NCI-H345 treated with DMSO at 0.1 percent for 48 hours (cell line): ENCODE results near the gene CREBBP.

Source experiments
- DNase-seq: peaks from one replicate; lab custom pipeline; 2025; ENCODE audit not compliant: unreplicated experiment; lab: John Stamatoyannopoulos, UW

Gene CREBBP

DNA sequence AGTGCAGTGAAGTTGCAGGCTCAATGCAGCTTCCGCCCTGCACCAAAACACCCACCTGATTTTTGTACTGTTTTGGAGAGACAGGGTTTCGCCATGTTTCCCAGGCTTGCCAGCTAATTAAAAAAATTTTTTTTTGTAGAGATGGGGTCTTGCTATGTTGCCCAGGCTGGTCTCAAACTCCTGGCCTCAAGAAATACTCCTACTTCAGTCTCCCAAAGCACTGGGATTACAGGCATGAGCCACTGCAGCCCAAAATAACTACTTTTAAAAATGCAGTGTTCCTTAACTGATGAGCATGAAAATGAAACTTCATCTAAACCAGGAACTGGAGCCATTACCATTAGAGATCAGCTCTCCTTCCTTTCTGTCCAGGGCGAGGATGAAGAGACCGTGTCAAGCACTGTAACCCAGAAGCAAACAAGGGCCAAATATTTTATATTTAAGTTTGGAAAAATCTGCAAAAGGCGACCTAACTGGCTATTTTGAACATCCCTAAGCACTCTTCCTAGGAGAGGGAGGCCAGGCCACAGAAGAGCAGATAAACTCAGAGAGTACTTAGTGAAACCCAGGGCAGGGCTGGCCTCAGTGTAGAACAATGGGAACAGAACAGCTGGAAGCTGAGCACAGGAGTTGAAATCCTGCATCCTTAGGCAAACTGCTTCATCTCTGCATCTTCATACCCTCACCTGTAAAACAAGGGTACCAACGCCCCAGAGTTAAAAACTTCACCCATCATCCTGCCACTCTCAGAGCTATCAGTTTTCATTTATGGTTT lies 24.0 kb downstream of the CREBBP start:
- DNase-seq = no peak

DNA sequence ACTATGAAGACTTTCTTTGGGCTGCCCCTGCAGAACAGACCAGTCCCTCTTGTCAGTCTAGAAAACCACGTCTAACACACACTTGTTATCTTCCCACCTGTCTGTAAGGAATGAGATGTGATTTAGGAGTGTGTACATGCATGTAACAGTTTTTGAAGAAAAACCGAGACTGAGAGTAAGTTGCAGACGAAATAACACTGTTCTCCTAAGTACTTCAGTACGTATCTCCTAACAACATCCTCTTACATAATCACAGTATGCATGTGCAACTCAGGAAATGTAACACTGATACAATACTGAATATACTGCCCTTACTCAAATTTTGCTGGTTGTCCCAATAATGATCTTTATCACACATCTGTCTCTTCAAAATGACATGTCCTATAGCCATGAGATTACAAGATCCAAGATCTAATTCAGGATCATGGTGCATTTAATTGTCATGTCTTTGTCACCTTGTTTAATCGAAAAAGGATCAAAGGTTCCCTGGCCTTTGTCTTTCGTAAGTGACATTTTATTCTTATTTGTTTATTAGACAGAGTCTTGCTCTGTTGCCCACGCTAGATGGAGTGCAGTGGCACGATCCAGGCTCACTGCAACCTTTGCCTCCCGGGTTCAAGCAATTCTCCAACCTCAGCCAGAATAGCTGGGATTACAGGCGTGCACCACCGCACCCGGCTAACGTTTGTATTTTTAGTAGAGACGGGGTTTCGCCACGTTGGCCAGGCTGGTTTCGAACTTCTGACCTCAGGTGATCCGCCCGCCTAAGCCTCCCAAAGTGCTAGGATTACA lies 25.6 kb downstream of the CREBBP start:
- no peak for DNase-seq

DNA sequence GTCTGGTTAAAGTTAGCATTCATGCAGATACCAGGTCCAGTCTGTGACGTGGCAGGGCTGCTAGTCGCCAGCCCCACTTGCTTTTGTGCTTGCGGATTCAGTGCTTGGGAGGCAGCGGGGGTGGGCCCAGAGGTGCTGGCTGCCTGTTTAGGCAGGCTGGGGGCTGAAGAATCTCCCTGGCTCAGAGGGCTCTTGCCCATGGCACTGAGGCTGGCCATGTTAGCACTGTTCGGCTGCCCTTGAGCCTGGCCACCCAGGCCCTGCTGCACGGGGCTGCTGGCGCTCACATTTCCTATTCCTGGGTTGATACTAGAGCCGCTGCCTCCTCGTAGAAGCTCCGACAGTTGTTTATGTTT lies 30.0 kb downstream of the CREBBP start:
- DNase-seq = no peak

DNA sequence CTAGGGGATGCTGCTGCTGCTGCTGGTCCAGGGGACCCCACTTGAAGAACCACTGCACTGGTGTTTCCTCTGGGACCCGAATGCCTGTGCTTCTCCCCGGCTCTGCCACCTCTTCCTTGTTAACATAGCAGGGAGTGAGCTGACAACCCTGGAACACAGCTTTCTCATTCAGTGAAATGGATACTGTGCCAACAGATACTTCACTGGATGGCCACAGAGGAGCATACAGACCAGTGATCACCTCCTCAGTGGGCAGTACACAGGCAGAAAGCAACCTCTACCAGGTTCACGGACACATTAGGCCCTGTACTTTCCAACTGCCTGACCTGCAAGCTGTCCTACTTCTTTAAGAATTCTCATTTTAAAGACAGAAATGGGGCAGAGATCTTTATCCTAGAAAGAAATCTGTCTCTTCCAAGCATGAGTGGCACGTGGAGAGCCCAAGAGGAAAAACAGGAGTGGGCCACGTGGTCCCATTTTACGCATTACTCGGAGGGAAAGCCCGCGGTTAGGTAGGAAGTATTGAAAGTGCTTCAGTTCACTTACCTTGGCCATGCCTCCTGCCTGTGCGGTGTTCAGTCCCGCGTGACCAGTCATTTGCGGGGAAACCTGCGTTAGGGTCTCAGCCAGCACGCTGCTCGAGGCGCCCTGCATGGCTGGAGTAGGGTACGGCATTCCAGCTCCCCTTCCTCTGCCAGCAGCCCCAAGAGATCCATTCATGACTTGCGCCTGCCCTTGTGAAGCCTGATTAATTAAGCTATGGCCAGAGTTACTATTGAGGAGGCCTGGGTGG lies 30.6 kb downstream of the CREBBP start:
- DNase-seq = no peak

DNA sequence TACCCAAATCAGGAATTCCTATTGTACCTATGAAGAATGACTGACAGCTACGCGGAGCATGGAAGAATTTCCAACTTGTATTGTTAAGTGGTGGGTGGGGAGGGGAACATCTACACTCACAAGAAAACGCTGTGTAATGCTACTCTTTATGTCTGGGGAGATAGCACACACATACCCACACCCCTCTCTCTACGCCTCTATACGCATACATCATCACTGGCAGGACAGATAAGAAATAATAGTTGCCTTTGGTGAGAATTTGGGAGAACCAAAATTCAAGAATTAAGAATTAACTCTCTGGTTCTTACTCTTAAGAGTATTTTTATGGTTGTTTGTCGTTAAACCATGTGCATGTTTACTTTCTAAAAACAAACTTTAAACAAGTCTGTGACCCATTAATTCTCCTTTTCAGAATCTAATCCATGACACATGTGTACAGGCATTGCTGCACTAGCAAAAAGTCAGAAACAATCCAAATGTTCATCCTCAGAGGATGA lies 33.9 kb downstream of the CREBBP start:
- DNase-seq = no peak

DNA sequence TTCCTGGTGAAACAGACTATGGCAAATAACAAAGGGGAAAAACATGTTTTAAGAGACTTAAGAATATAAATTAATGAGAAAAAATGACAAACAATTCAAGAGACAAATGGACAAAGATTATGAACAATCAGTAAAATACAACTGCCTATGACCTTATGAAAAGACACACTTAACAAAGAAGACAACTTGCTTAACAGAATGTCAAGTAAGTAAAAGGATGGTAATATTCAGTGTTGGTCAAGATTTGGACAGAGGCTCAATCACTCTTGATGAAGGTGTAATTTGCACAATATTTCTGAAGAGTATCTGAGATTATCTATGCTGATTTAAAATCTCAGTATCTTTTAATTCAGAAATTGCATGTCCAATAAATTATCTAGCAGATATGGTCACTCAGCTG lies 34.4 kb downstream of the CREBBP start:
- no peak for DNase-seq

DNA sequence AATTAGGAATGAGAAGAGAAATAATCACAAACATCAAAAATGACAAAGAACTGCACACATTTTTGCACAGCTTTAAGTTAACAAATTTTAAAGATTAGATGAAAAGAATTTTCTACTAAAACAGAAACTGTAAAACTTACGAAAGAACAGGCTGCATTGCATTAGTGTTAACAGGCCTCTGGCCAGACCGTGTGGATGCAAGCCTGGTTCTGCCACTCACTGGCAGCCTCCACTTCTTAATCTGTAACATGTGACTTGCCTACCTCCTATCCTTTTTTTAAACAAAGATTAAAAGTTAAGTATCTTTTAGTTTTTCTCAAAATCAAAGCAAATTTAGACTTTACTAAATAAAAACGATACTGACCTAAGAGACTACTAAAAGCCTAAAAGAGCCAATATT lies 37.5 kb downstream of the CREBBP start:
- DNase-seq = no peak

DNA sequence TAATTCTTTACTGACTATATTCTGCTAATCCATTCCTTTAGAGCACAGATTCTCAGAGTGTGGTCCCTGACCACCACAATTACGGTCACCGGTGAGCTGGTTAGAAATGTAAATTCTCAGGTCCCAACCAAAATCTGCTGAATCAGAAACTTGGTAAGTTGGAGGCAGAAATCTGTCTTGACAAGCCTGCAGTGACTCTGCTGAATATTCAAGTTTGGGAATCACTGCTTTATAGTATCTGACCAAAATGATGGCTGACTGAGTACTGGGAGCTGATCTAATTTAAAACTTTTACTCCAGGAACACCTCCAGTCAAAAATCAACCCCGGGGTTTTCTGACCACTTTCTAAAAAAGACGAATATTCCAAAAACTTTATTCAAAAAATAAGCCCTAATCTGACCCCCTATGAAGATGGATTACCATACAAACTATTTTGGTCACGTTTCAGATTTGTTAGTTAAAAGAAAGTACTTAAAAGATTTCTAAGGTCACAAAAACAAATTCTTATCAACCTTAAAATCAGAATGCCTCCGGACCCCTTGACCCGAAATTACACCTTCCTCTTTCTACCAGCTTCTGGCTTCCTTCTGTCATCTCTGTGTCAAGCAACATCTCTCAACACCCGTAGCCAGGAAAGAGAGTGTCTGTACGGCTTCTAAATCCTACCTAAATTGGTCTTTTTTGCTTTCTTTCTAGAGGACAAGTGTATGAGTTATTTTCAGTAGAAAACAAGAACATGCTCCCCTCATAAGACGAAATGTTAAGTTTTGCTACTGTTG lies 38.6 kb downstream of the CREBBP start:
- no peak for DNase-seq

DNA sequence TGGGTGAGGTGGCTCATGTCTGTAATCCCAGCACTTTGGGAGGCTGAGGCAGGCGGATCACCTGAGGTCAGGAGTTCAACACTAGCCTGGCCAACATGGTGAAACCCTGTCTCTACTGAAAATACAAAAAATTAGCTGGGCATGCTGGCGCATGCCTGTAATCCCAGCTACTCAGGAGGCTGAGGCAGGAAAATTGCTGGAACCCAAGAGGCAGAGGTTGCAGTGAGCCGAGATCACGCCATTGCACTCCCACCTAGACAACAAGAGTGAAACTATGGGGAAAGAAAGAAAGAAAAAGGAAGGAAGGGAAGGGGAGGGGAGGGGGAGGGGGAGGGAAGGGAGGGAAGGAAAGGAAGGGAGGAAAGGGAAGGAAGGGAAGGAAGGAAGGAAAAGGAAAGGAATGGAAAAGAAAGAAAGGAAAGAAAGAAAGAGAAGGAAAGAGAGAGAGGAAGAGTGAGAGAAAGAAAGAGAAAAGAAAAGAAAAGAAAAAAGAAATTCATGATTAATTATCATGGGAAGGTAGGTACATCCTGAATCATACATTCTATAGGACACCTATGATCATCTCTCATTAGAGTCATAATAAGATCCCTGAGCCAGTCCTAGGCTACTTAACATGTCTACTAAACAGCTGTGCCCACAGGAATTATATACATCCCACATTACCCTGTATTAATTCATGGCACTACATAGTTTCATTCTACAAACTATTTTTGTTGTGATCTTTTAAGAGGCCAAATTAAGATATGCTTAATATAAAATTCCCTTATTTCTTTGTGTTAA lies 40.9 kb downstream of the CREBBP start:
- no peak for DNase-seq

DNA sequence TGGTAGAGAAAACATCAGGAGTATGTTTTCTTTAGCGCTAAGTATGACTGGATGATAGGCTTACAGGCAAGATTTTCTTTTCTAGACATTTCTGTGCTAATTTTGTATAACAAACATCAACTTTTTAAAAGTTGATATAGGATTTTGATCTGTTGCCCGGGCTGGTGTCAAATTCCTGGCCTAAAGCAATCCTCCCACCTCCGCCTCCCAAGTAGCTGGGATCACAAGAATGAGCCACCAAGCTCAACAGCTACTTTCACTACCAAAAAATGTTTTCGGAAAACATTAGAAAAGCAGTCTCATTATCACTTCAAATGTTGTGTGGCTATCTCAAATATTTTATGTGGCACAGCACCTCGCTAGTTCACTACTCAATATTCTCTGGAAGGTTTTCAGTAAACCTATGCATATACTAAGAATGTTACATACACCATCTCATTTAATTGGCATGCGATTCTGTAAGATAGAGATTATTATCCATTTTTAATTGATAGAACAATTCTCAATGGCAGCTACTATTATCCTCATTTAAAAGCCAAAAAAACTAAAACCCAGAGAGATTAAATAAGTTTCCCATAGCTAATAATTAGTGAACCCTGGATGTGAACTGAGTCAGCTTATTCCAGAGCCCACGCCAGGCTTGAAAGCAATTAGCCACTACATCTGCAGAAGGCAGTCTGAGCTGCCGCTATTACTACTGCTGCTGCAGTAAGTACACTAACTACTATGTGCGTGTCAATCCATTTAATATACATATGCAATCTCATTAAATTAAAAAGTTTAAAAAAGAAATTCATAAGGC lies 41.7 kb downstream of the CREBBP start:
- DNase-seq = no peak

DNA sequence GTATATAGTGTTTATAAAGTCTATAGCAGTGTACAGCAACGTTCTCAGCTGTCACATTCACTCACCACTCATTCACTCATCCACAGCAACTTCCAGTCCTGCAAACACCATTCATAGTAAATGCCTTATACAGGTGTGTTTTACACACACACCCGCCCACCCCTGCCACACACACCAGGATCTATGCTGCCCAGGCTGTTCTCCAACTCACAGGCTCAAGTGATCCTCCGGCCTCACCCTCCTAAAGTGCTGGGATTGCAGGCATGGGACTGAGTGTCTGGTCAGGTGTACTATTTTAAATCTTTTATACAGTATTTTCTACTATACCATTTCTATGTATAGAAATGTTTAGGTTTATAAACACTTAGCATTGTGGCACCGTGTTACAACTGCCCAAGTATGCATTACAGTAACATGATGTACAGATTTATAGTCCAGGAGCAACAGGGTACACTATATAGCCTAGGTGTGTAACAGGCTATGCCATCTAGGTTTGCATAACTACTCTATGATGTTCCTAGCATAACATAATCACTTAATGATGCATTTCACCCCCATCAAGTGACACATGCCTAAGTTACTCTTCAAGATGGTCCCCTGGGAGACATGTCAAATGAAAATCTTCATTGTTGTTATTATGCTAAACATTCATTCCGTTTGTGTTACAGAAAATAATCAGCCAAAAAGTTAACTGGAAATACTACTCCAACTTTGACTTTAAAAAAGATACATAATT lies 42.5 kb downstream of the CREBBP start:
- DNase-seq = no peak

DNA sequence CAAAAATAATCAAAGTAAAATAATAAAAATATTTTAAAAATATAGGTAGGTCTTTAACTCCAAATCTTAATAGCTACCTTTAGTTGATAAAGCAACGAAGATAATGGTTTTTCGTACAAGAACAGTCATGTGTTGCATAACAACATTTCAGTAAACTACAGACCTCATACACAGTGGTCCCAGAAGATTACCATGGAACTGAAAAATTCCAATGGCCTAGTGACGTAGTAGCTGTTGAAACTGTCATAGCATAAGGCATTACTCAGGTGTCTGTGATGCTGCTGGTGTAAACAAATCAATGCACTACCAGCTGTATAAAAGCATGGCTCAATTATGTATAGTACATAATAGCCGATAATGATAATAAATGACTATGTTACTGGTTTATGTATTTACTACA lies 43.9 kb downstream of the CREBBP start:
- DNase-seq = no peak

DNA sequence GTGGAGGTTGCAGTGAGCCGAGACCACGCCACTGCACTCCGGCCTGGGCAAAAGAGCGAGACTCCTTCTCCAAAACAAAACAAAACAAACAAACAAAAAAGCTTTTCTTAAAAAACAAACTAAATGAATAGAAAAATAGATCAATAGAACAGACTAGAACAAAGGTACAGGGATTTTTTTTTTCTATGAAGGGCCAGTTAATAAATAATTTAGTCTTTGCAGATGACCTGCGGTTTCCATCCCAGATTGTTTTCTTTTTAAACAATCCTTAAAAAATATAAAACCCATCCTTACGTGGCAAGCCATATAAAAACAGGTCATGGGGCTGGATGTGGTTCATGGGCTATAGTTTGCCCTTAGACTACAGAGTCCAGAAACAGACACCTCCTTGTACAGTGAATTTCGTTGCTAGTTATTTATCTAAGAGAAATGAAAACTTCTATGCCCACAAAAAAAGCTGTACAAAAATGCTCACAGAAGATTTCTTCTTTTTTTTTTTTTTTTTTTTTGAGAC lies 45.4 kb downstream of the CREBBP start:
- no peak for DNase-seq

DNA sequence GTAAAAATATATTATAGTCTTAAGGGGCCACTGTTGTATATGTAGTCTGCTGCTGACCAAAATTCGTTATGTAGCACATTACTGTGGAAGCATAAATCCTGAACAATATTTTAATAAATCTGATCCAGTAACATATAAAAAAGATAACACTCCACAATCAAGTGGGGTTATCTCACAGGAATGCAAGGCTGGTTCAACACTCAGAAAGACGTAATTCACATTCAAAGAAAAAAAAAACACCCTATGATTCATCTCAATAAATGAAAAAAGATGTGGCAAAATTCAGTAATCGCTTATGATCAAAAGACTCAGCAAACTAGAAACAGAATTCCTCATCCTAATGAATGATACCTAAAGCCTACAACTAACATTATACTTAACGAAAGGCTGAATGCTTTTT lies 47.8 kb downstream of the CREBBP start:
- no peak for DNase-seq

DNA sequence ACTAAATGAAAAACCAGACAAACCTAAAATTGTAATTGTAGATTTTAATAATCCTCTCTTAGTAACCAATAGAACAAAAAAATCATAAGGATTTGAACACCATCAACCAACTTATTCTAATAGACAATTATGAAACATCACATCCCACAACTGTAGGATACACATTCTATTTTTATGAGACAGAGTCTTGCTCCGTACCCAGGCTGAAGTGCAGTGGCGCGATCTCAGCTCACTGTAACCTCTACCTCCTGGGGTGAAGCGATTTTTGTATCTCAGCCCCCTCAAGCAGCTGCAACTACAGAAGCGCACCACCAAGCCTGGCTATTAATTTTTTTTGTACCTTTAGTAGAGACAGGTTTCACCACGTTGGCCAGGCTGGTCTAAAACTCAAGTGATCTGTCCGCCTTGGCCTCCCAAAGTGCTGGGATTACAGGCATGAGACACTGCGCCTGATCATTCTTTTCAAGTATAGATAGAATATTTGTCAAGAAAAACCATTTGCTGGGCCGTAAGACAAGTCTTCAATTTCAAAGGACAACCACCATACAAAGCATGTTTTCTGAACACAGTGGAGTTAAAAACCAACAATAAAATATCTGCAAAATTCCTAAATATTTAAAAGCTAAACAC lies 49.8 kb downstream of the CREBBP start:
- no peak for DNase-seq

DNA sequence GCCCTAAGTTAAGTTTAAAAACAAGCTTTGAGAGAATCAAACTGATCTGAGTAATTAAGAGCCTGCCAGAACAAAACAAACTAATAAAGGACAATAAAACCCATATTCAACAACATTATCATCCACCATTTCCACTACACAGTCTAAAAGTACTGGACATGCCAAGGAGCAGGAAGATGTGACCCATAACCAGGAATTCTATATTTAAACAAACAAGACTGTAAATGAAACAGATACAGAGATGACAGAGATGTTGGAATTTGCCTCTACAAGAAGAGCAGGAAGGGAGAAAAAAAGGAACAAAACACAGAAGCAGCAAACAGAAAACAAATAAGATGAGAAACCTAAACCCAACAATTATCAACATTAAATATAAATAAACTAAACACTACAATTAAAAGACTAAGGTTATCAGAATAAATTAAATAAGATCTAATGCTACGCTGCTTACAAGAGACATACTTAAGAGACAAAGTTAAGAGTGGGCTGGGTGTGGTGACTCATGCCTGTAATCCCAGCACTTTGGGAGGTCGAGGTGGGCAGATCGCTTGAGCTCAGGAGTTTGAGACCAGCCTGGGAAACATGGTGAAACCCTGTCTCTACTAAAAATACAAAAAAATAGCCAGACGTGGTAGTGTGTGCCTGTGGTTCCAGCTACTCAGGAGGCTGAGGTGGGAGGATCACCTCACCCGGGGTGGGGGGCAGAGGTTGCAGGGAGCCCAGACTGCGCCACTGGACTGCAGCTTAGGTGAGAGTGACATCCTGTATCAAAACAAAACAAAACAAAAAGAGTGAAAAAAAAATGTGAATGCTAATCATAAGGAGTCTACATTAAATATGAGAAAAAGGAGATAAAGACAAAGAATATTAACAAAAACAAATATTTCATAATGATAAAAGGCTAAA lies 50.6 kb downstream of the CREBBP start:
- no peak for DNase-seq

DNA sequence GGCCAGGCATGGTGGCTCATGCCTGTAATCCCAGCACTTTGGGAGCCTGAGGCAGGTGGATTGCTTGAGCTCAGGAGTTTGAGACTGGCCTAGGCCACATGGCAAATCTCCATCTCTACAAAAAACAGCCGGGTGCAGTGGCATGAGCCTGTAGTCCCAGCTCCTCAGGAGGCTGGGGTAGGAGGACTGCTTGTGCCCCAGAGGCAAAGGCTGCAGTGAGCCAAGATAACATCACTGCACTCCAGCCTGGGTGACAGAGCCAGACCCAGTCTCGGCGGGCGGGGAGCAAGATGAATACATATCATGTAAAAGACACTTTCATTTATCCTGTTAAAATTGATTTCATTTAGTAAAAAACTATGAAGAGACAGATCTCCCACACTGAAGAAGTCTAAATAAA lies 54.6 kb downstream of the CREBBP start:
- no peak for DNase-seq
